HG03064 (cell line): ENCODE data around the gene PPP1R14B.
A peak's percentile ranks its signal among the peaks of the same experiment; 100 is the strongest.

ENCODE experiments used
- ATAC-seq: cut with Tn5 transposase; IDR thresholded peaks from one replicate; pipeline ENCODE4 v1.9.1; 2021; ENCODE audit warnings: low read depth; ENCODE audit not compliant: unreplicated experiment

Gene PPP1R14B

DNA sequence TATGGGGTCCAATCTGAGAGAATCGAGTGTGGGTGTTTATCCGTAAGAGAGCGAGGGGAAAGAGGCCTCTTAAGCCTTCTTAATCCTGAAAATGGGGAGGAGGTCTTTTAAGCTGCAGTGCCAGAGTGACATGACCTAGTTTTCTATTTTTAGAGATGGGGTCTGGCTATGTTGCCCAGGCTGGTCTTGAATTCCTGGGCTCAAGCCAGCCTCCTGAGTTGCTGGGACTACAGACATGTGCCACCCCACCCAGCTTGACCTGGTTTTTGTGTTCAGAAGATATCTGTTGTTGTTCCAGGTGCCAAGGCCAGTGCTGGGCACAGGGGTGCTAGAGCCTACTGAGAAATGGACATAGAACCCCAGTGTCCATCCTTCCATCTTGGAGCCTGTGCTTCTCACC is 36.3 kb upstream of the PPP1R14B start:
- ATAC-seq: no peak

DNA sequence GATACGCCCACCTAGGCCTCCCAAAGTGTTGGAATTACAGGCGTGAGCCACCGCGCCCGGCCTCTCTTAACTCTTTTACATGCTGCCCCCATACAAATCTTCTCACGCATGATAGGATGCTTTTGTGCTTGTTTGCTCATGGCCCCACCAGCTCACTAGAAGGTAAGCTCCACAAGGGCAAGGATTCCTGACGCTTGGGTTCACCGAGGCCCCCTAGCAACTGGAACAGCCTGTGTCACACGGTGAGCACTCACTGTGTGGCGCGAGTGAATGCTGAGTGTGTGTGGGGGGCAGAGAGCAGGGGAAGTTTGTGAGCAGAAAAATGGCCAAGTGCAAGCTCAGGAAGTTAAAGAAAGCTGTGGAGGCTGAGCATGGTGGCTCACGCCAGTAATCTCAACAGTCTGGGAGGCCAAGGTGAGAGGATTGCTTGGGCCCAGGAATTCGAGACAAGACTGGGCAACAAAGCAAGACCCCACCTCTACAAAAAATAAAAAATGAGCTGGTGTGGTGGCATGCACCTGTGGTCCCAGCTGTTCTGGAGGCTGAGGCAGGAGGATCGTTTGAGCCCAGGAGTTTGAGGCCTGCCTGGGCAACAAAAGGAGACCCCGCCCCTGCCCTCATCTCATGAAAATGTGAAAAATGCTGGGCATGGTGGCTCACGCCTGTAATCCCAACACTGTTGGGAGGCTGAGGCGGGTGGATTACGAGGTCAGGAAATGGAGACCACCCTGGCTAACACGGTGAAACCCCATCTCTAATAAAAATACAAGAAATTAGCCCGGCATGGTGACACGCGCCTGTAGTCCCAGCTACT is 35.4 kb upstream of the PPP1R14B start:
- no peak for ATAC-seq

DNA sequence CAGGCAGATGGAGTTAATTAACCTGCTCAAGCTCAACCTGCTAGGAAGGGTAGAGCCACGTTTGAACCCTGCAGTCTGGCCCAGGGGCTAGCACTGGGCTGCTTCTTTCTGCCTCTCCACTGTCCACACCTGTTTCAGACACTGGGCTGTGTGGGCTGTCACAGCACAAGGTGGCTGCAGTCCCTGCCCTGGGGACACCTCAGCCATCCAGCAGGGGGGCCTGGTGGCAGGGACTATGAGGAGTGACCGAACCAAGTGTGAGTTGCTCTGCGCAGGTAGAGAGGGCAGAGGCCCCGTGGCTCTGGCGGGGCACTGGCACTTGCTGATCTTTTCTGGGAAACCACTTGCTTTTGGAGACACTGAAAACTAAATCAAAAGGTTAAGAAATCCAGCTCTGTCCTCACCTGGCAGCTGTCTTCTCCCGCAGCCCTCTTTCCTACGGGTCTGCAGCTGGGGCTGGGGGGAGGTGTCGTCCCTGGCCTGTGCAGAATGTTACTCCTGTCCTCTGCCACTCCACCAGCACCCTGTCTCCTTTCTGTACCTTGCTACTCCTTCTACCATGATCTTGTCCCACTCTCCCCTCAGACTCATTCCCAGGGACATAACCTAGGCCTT is 31.9 kb upstream of the PPP1R14B start:
- no peak for ATAC-seq

DNA sequence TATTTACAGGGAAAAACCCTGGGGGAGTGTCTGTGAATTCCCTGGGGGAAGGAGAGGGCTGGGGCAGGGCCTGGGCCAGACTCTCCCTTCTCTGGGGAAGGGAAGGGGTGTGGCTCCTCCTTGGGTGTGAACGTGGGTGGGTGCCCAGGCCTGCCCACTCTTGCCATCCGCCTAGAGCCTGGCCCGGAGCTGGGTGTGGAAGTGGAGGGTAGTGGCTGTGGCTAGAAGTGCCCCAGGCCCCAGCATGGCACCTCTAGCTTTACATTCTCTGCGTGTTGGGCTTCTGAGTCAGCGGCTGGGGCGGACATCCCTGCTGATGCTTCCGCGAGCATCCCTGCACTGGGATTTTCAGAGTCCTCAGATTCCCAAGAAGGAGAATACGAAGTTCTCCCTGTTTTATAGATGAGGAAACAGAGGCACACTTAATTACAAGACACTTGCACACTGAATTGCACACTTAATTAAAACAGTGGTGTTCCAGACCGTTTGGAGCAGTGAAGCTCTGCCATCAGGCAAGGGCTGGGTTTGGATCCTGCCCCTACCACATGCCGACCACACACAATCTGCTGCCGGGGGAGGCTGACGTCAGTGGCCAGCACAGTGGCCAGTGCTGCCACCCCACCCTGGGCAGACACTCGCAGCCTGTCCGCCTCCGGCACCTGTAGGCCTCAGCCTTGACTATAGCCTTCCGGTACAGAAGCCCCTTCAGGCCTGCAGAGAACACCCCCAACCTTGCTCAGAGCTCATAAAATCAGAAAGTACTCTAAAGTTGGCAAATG is 30.1 kb upstream of the PPP1R14B start:
- ATAC-seq: no peak

DNA sequence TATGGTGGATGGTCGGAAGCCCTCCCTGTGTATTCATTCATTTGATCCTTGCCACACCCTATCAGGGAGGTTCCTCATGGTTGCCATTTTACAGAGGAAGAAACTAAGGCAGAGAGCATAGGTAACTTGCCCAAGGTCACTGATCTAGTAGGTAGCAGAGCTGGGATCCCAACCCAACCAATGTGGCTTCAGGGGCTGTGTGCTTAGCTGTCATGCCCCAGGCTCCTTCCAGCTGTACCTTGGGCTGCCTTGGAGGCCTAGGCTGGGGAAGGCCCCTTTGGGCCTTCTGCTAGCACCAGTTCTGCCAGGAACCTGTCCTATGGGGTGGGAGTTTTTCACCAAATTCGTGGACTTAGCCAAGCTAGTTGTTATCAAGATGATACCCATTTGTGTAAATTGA is 29.1 kb upstream of the PPP1R14B start:
- ATAC-seq: no peak

DNA sequence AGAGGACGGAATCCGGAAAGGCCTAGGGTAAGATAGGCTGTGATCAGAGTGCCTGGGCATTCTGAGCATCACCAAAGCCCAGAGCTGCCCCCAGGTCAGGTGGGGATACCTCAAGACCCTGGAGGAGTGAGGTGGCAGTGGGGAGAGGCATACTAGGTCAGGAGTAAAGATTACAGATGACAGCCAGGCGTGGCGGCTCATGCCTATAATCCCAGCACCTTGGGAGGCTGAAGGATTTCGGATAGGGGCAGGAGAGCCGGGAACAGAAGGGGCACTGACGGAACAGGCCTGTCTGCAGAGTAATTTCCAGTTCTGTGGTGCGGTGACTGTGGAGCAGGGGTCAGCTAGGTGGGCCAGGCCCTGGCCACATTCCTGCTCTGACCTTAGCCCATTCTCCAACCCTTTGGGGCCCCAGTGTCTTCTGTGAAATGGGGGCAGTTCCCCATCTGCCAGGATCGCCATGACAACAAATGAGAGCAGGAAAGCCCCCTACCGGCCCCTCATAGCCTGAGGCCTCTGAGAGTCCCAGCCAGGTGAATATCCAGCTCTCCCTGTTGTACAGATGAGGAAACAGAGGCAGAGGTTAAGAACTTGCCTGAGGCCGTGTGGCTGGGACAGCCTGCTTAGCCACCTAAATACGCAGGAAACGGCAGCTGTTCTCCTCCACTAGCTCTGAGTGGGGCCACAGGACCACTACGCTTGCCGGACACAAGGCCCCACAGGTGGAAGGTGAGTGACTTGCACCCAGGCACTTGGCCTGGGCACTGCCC is 28.5 kb upstream of the PPP1R14B start:
- no peak for ATAC-seq

- peak; percentile 52 for ATAC-seq
These were observed 22.9 kb upstream of the PPP1R14B start for GRCh38 chr11:64269540-64270220.

- ATAC-seq: peak; percentile 22
These were observed 22.3 kb upstream of the PPP1R14B start for GRCh38 chr11:64268893-64269539.

- no peak for ATAC-seq
These were observed 21.5 kb upstream of the PPP1R14B start for GRCh38 chr11:64268025-64268892.

- ATAC-seq: no peak
These were observed 20.6 kb upstream of the PPP1R14B start for GRCh38 chr11:64267207-64267945.

DNA sequence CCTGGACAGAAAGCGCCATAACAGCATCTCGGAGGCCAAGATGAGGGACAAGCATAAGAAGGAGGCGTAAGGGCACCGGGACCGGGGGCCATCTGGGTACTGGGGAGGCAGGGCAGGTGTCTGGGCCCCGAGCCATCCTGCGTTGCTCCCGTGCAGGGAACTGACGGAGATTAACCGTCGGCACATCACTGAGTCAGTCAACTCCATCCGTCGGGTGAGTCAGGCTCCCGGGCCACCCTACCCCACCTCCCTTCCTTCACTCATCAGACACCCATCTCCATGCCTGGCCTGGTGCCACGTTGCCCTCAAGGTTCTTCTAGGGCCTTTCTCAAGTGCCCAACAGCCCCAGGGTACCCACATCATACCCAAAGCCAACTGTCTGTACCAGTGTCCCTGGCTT is 19.6 kb upstream of the PPP1R14B start:
- no peak for ATAC-seq

- no peak for ATAC-seq
These were observed 18.7 kb upstream of the PPP1R14B start for GRCh38 chr11:64265176-64266160.

- no peak for ATAC-seq
These were observed 17.7 kb upstream of the PPP1R14B start for GRCh38 chr11:64264371-64264852.

GRCh38 chr11:64263947-64264317 is 17.2 kb upstream of the PPP1R14B start:
- no peak for ATAC-seq

- no peak for ATAC-seq
These were observed 16.5 kb upstream of the PPP1R14B start for GRCh38 chr11:64263021-64263946.
